ENCODE results near the gene HAPLN3.

DNA sequence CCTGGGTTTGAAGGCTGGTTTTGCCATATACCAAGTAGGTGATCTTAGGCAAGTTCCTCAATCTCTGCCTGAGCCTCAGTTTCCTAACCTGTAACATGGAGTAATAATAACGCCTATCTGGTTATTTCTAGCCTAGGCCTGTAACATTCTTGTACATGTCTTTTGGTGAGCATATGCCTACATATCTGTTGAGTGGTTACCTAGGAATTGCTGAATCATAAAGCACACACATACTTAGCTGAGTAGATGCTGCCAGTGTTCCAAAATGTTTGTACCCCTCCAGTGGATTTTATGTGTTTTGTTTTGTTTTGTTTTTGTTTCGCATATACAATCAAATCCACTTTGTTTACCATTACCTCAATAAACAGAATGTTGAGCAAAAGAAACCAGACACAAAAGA lies 35.2 kb upstream of the HAPLN3 start:
- TF ChIP-seq, protein P1, sequence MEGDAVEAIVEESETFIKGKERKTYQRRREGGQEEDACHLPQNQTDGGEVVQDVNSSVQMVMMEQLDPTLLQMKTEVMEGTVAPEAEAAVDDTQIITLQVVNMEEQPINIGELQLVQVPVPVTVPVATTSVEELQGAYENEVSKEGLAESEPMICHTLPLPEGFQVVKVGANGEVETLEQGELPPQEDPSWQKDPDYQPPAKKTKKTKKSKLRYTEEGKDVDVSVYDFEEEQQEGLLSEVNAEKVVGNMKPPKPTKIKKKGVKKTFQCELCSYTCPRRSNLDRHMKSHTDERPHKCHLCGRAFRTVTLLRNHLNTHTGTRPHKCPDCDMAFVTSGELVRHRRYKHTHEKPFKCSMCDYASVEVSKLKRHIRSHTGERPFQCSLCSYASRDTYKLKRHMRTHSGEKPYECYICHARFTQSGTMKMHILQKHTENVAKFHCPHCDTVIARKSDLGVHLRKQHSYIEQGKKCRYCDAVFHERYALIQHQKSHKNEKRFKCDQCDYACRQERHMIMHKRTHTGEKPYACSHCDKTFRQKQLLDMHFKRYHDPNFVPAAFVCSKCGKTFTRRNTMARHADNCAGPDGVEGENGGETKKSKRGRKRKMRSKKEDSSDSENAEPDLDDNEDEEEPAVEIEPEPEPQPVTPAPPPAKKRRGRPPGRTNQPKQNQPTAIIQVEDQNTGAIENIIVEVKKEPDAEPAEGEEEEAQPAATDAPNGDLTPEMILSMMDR (IDR thresholded peaks at IDR 0.05): no peak
- TF ChIP-seq POLR2A (IDR thresholded peaks at IDR 0.05): no peak
- no peak for TF ChIP-seq EP300 (IDR thresholded peaks at IDR 0.05)

Measured in ovary (tissue), 3 donors.